COLO668 (cell line): ENCODE data around the gene CFAP157.
A peak's percentile ranks its signal among the peaks of the same experiment; 100 is the strongest.

ENCODE experiments used
- DNase-seq: peaks from one replicate; lab custom pipeline; 2025; ENCODE audit not compliant: unreplicated experiment; lab: John Stamatoyannopoulos, UW

CFAP157 gene

GRCh38 chr9:127692071-127692470 lies 14.7 kb upstream of the CFAP157 start:
- DNase-seq: no peak

DNA sequence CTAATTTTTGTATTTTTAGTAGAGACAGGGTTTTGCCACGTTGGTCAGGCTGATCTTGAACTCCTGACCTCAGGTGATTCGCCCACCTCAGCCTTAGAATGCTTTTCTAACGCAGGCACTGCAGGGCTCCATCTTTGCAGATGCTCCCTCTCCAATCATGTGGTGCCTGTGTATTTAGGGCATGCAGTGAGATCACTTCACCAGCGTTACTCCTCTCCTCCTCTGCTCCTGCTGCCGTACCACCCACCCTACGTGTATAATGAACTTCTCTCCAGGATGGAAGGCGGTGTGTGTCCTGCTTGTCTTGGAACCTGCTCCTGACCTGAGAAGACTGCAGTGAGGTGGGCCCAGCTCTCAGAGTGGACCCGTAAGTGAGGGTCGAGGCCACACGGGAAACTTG lies 13.6 kb upstream of the CFAP157 start:
- DNase-seq: no peak

DNA sequence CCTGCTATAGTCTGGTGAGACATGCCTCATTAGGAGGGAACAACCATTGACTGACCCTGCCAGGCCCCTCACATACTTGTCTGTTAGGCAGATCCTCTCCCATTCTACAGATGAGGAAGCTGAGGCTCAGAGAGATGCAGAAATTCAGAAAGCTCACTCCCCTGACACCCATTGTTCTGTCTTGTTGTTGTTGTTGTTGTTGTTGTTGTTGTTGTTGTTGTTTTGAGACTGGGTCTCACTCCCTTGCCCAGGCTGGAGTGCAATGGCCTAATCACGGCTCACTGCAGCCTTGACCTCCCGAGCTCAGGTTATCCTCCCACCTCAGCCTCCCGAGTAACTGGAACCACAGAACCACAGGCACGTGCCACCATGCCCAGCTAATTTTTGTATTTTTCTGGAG lies 13.1 kb upstream of the CFAP157 start:
- DNase-seq: no peak

DNA sequence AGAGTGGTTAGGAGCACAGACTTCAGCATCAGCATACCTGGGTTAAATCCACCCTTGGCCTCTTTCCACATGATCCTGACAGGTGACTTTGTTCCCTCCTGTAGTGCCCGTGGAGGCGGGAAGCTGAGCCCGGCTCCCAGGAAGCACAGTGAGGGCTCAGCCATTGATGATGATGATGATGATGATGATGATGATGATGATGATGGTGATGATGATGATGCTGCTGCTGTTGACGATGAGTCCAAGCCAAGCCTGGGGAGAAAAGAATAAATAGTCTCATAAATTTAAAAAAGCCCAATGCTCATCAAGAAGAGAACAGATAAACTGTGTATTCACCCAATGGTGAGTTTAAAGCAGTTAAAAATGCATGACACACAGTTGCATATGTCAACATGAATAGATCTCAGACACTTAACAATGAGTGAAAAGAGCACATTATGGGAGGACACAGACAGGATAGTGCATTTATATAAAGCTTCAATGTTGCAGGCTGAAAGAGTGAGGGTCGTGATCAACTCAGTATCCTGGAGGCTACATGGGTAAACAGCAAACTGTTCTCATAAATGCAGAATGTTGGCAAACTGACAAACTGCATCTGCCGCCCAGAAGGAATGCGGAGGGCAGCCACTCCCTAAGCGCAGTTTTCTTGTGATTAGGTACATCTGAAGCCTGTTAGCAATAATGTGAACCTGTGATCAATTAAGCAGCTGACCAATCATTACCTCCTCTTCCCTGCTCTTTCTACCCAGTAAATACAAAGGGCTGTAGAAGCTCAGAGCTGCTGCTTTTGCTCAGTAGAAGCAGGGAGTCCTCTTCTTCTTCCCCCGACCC lies 11.7 kb upstream of the CFAP157 start:
- DNase-seq: no peak

DNA sequence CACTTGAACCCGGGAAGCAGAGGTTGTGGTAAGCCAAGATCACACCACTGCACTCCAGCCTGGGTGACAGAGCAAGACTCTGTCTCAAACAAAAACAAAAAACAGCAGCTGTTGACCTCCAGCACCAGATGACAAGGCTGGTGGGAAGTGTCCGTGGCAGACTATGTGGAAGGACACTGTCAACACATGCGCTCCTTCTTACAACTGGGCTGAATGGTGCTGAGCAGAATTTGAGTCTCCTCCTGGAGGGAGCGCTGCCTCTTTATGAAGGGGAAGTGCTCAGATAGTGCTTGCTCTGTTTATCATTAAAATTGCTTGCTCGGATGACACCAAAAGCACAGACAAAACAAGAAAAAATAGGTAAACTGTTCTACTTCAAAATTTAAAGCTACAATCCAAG lies 9.2 kb upstream of the CFAP157 start:
- no peak for DNase-seq

GRCh38 chr9:127698386-127698785 lies 8.4 kb upstream of the CFAP157 start:
- no peak for DNase-seq

- peak; percentile 91 for DNase-seq
Measured at GRCh38 chr9:127698985-127699670, 7.7 kb upstream of the CFAP157 start.

GRCh38 chr9:127700140-127700539 lies 6.6 kb upstream of the CFAP157 start:
- no peak for DNase-seq

GRCh38 chr9:127700594-127701255 lies 6.1 kb upstream of the CFAP157 start:
- no peak for DNase-seq

DNA sequence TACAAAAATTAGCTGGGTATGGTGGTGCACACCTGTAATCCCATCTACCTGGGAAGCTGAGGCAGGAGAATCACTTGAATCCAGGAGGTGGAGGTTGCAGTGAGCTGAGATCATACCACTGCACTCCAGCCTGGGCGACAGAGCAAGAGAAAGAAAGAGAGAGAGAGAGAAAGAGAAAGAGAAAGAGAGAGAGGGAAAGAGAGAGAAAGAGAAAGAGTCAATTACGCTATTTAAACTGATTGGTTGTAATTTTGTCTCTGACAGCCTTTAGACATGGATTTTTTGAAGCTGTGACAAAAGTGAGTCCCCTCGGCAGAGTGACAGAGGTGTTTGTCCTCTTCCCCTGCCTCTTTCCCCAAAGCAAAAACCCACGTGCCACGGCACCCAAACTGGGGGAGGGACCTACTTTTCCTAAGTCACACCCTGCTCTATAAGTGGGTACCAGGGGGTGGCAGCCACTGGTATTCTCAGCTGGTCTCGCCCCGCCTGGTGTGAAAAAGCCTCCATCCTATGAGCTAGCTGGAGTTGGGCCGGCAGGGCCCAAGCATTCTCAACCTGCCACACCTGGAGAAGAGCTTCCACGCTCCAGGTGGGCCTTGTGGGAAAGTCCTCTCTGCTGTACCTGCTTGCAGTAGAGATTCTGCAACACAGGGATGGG lies 3.4 kb upstream of the CFAP157 start:
- no peak for DNase-seq

DNA sequence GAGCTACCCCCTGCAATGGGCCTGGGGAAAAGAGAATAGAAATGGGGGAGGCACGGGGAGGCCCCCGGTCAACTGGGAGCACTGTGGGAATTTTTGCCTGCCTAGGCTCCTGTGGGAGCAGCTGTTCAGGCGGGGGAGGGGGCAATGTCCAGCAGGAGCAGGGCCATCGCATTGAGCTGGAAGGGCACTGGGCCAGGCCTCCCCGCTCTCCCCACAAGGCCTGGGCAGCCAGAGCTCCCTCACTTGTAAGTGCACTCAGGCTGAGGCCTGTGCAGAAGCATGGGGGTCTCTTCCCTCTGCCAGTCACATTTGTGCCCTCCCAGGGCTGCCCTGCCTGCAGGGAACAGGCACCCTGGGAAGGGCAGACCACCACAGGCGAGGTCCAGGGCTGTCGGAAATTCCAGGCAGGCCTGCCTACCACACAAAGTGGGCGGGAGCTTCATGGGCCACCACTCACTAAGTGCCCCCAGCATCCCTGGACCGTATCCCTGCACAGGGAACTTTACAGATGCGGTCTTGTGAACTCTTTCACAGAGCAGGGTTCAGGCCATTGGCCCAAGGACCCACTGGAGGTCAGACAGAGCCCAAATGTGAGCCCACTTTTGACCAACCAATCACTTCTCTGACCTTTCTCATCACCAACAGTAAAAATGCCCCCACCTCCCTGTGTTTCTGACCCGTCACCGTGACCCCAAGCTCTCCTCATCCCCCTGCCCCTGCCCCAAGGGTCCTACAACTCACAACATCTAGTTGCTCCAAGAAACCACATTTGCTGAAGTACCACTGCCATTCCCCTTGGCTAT lies 1.0 kb upstream of the CFAP157 start:
- DNase-seq: no peak

- DNase-seq: peak; percentile 56
Measured at GRCh38 chr9:127707766-127708165, 978 bp downstream of the CFAP157 start.

- no peak for DNase-seq
Measured at GRCh38 chr9:127708952-127709587, 2.3 kb downstream of the CFAP157 start.

GRCh38 chr9:127710204-127710783 lies 3.5 kb downstream of the CFAP157 start:
- DNase-seq: no peak

DNA sequence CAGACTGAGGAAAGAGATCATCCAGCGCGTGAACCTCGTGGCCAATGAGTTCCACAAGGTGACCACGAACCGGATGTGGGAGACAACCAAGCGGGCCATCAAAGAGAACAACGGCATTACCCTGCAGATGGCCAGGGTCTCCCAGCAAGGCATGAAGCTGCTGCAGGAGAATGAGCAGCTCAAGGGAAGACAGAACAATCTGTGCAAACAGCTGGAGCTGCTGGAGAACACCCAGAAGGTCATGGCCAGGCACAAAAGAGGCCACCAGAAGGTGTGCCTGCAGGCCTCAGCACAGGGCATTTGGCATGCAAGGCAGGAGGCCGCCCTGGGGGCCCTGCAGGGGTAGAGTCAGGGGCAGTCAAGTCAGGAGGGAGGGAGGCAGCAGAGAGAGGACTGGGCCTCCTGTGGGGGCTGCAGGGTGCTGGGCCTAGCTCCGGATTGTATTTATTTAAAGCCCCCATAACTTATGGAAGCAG lies 4.5 kb downstream of the CFAP157 start:
- no peak for DNase-seq

DNA sequence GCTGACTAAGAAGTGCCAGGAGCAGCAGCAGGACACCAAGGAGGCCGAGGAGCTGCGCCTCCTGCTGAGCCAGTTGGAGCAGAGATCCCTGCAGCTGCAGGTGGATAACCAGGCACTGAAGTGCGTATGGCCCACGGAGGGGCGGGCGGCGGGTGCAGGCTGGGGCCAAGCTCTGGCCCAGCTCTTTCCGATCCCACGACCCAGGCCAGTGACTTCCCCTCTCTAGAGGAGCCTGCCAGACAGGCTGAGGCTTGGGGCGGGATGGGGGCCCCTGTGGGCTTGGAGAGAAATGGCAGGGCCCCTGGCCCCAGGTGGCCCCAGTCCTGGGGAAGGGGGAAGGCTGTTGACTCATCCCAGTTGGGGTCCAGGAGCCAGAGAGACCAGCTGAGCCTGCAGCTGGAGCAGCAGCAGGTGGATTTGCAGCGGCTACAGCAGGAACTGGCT lies 5.1 kb downstream of the CFAP157 start:
- DNase-seq: peak; percentile 76

GRCh38 chr9:127712371-127712770 lies 5.6 kb downstream of the CFAP157 start:
- no peak for DNase-seq

- no peak for DNase-seq
Measured at GRCh38 chr9:127712867-127713266, 6.1 kb downstream of the CFAP157 start.

GRCh38 chr9:127714020-127714750 lies 7.4 kb downstream of the CFAP157 start:
- peak; percentile 14 for DNase-seq
